ENCODE results near the gene CTBP1.

Gene CTBP1

DNA sequence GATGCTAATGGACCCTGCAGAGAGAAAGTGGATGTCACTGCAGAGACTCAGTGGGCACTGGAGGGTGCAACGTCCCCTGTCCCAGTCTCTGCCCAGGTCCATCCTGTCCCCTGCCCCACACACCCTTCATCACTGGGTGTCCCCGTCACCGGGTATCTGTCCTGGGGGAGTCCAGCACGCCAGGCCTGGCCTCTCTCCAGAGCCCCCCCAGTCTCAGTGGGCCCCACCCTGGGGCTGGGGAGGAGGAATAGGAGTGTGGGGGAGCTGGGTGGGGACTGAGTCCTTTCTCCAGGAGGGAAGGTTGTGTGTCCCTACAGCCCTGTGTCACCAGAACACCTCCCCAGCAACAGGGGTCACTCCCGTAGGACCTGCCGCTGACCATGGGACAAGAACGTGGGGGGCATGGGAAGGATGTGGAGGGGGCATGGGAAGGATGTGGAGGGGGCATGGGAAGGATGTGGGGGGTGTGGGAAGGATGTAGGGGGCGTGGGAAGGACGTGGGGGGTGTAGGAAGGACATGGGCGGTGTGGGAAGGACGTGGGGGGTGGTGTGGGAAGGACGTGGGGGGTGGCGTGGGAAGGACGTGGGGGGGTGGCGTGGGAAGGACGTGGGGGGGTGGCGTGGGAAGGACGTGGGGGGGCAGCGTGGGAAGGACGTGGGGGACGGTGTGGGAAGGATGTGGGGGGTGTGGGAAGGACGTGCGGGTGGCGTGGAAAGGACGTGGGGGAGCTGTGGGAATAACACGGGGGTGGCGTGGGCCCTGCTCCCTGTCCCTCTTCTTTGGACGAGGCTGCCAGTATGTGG is 55.5 kb downstream of the CTBP1 start:
- TF ChIP-seq, protein P1, sequence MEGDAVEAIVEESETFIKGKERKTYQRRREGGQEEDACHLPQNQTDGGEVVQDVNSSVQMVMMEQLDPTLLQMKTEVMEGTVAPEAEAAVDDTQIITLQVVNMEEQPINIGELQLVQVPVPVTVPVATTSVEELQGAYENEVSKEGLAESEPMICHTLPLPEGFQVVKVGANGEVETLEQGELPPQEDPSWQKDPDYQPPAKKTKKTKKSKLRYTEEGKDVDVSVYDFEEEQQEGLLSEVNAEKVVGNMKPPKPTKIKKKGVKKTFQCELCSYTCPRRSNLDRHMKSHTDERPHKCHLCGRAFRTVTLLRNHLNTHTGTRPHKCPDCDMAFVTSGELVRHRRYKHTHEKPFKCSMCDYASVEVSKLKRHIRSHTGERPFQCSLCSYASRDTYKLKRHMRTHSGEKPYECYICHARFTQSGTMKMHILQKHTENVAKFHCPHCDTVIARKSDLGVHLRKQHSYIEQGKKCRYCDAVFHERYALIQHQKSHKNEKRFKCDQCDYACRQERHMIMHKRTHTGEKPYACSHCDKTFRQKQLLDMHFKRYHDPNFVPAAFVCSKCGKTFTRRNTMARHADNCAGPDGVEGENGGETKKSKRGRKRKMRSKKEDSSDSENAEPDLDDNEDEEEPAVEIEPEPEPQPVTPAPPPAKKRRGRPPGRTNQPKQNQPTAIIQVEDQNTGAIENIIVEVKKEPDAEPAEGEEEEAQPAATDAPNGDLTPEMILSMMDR (conservative IDR thresholded peaks at IDR 0.05; ENCODE audit: low read length) = no peak
- no peak for TF ChIP-seq EZH2phosphoT487 (IDR thresholded peaks at IDR 0.05; ENCODE audit: borderline replicate concordance)
- no peak overlapping the region for H3K4me2 ChIP-seq (ENCODE audit: low read depth, low read length, poor library complexity, severe bottlenecking)
- H3K27me3 ChIP-seq (ENCODE audit: insufficient read depth, low read length, poor library complexity, severe bottlenecking) = no peaks in the 10 kb centered on the region
- H3K4me1 ChIP-seq (ENCODE audit: insufficient read depth, low read length, poor library complexity, severe bottlenecking) = peaks cover 5% of the 10 kb centered on the region
- H3K79me2 ChIP-seq (ENCODE audit: insufficient read depth, low read length) = peaks cover 25% of the 10 kb centered on the region
- H3K4me3 ChIP-seq (ENCODE audit: low read length, poor library complexity, severe bottlenecking) = no peak overlapping the region
- H4K20me1 ChIP-seq (ENCODE audit: insufficient read depth, low read length, poor library complexity, severe bottlenecking) = peaks cover 5% of the 10 kb centered on the region
- H3K9me3 ChIP-seq (ENCODE audit: insufficient read depth, low read depth, low read length) = no peaks in the 10 kb centered on the region
- no peak overlapping the region for H2AFZ ChIP-seq (ENCODE audit: low read length)
- H3K9ac ChIP-seq (ENCODE audit: low read depth, low read length, poor library complexity, severe bottlenecking) = no peak overlapping the region
- peaks cover 10% of the 10 kb centered on the region; the same call in 1 of the 2 replicates for H3K36me3 ChIP-seq (ENCODE audit: insufficient read depth, low read length)
- no peaks in the 10 kb centered on the region for H3K9me2 ChIP-seq (replicated peaks; ENCODE audit: low read depth, low read length)
- no peaks in the 10 kb centered on the region for H3F3A ChIP-seq (ENCODE audit: low read depth)

DNA sequence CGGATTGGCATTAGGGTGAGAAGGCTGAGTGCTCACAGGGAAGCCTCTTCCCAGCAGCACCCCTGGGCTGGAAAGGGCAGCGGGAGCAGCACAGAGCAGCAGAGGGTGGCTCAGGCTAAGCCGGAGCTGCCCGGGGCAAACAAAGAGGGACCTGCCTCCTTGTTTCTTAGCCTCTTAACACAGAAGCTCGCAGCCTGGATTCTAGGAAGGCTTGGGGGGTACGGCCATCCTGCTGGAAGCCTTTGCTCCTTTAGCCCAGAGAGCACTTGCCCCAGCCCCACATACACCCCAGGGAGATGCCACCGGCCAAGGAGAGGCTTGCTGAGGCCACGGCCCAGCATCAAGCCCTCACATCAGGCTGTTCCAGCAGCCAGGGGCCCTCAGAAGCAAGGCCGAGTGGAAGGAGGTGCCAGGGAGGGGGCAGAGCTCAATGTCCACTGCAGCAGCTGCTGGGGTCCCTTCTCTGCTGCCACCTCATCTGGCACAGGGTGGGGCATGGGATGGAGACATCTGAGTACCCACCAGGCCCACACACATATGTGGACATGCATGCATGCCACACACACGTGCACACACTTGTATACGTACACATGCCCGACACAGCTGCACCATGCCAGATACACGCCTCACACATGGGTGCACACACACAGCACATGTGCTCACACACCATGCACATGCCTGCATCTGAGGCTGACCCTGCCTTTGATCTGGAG is 56.3 kb downstream of the CTBP1 start:
- H3K36me3 ChIP-seq (ENCODE audit: insufficient read depth, low read length) = peaks cover 10% of the 10 kb centered on the region; the same call in 1 of the 2 replicates
- no peaks in the 10 kb centered on the region for H3K9me2 ChIP-seq (replicated peaks; ENCODE audit: low read depth, low read length)
- no peak overlapping the region for H2AFZ ChIP-seq (ENCODE audit: low read length)
- H3K9me3 ChIP-seq (ENCODE audit: insufficient read depth, low read depth, low read length) = no peaks in the 10 kb centered on the region
- H3K27me3 ChIP-seq (ENCODE audit: insufficient read depth, low read length, poor library complexity, severe bottlenecking) = no peaks in the 10 kb centered on the region
- H4K20me1 ChIP-seq (ENCODE audit: insufficient read depth, low read length, poor library complexity, severe bottlenecking) = peaks cover 5% of the 10 kb centered on the region
- no peak overlapping the region for H3K4me3 ChIP-seq (ENCODE audit: low read length, poor library complexity, severe bottlenecking)
- H3K9ac ChIP-seq (ENCODE audit: low read depth, low read length, poor library complexity, severe bottlenecking) = no peak overlapping the region
- no peak for TF ChIP-seq EZH2phosphoT487 (IDR thresholded peaks at IDR 0.05; ENCODE audit: borderline replicate concordance)
- TF ChIP-seq, protein P1 (conservative IDR thresholded peaks at IDR 0.05; ENCODE audit: low read length) = no peak
- no peaks in the 10 kb centered on the region for H3F3A ChIP-seq (ENCODE audit: low read depth)
- H3K4me1 ChIP-seq (ENCODE audit: insufficient read depth, low read length, poor library complexity, severe bottlenecking) = no peaks in the 10 kb centered on the region
- H3K79me2 ChIP-seq (ENCODE audit: insufficient read depth, low read length) = peaks cover 18% of the 10 kb centered on the region; the same call in 1 of the 2 replicates
- no peak overlapping the region for H3K4me2 ChIP-seq (ENCODE audit: low read depth, low read length, poor library complexity, severe bottlenecking)

DNA sequence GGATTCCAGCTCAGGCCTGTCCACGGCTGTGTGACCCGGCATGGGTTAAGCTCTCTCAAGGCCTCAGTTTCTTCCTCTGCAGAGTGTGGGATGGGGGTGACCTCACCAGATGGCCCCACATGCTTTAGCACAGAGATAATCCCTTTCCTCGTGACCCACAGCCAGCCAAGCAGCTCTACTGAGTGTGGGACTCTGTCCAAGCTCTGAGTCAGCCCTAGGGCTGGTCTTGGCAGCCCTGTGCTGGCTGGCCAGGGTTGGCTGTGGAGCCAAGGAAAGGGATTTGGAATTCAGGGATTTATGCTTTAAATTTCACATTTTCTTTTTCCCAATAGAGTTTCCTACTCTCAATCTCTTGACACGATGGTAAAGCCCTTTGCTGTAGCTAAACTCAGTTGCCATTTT is 56.8 kb downstream of the CTBP1 start:
- Histone ChIP-seq H3K9ac (ENCODE audit: low read depth, low read length, poor library complexity, severe bottlenecking) (no peak overlapping the region), H3K4me3 (ENCODE audit: low read length, poor library complexity, severe bottlenecking) (no peak overlapping the region)
- TF ChIP-seq, protein P1 (conservative IDR thresholded peaks at IDR 0.05; ENCODE audit: low read length) = no peak
- no peak for TF ChIP-seq EZH2phosphoT487 (IDR thresholded peaks at IDR 0.05; ENCODE audit: borderline replicate concordance)

More for the DNA sequence above, 56.8 kb downstream of the CTBP1 start:
- no peak overlapping the region for H2AFZ ChIP-seq (ENCODE audit: low read length)
- no peaks in the 10 kb centered on the region for H3F3A ChIP-seq (ENCODE audit: low read depth)
- no peaks in the 10 kb centered on the region for H3K9me3 ChIP-seq (ENCODE audit: insufficient read depth, low read depth, low read length)
- peaks cover 9% of the 10 kb centered on the region; the same call in 1 of the 2 replicates for H3K36me3 ChIP-seq (ENCODE audit: insufficient read depth, low read length)
- H3K4me1 ChIP-seq (ENCODE audit: insufficient read depth, low read length, poor library complexity, severe bottlenecking) = no peaks in the 10 kb centered on the region
- no peaks in the 10 kb centered on the region for H3K27me3 ChIP-seq (ENCODE audit: insufficient read depth, low read length, poor library complexity, severe bottlenecking)
- peaks cover 12% of the 10 kb centered on the region; the same call in 1 of the 2 replicates for H3K79me2 ChIP-seq (ENCODE audit: insufficient read depth, low read length)
- no peak overlapping the region for H3K4me2 ChIP-seq (ENCODE audit: low read depth, low read length, poor library complexity, severe bottlenecking)
- peaks cover 5% of the 10 kb centered on the region for H4K20me1 ChIP-seq (ENCODE audit: insufficient read depth, low read length, poor library complexity, severe bottlenecking)
- H3K9me2 ChIP-seq (replicated peaks; ENCODE audit: low read depth, low read length) = no peaks in the 10 kb centered on the region
